ENCODE measurements around the gene PITX1. TPM values are rescaled to one million over a fixed set of nuclear protein-coding genes. Genes with fewer than 3 reads are reported as not detected.

Gene PITX1
- total RNA-seq, 1 experiment from 2014 or later = 31.0 TPM

DNA sequence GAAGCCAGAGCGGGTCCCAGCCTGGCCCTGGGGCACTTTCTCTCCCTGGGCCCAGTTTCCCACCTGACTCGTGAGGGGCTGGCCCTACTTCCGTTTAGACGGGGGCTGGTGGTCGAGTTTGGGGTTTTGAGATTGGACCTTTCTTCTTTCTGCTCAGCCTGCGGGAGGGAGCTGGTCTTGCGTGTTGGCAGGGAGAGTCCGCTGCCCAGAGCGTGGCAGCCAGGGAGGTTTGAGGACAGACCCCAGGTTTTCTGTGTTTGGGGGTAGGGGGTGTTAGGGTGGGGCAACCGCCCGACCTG, 6.0 kb upstream of the PITX1 start:
- no peak overlapping the region for H3K4me3 ChIP-seq (replicated peaks in 1 of 2; ENCODE audit: low read depth in 1 of 2, low read length in 2 of 2)
- no peak overlapping the region for H2AFZ ChIP-seq (ENCODE audit: low read depth, low read length, poor library complexity, severe bottlenecking)
- H3K4me2 ChIP-seq (ENCODE audit: low read length) = no peak overlapping the region; the same call in 1 of the 2 replicates
- H3K9me3 ChIP-seq (ENCODE audit: control insufficient read depth in 1 of 2, insufficient read depth in 1 of 2, low read depth in 1 of 2, low read length in 2 of 2) = no peaks in the 10 kb centered on the region
- H3K79me2 ChIP-seq (ENCODE audit: insufficient read depth, low read length) = no peaks in the 10 kb centered on the region
- TF ChIP-seq CEBPB (IDR thresholded peaks at IDR 0.05; ENCODE audit: low read depth) (no peak), EZH2phosphoT487 (IDR thresholded peaks at IDR 0.05; ENCODE audit: borderline replicate concordance) (no peak), MAX (IDR thresholded peaks at IDR 0.05) (no peak), TCF7L2 (IDR thresholded peaks at IDR 0.05; ENCODE audit: borderline replicate concordance, extremely low read depth, insufficient read depth, insufficient read length) (no peak), ZFX (IDR thresholded peaks at IDR 0.05) (no peak)
- no peak for ATAC-seq
- no TSS peak for BruUV-seq (replicated peaks)
- intact Hi-C loops (cut with micrococcal nuclease) = no loop called here
- no peak for DNase-seq (ENCODE audit: low read depth, low spot score)
- no peaks in the 10 kb centered on the region for H4K20me1 ChIP-seq (ENCODE audit: insufficient read depth)
- POLR2A ChIA-PET = no interaction called here
- H3K27me3 ChIP-seq (ENCODE audit: insufficient read depth, low read length) = 0 out of 2 replicates have a peak, but pooled peaks cover 2% of the 10 kb centered on the region
- H3K4me1 ChIP-seq (ENCODE audit: control insufficient read depth in 1 of 2, insufficient read depth in 2 of 2, low read length in 2 of 2) = peaks cover 5 to 30% of the 10 kb centered on the region in 2 experiments
- no peak overlapping the region for H3K9ac ChIP-seq (ENCODE audit: low read length)
- RAD21 ChIA-PET (ENCODE audit: low non-redundant PET in 1 of 2, low total read pairs in 2 of 2, uncharacterized antibody in 2 of 2, unreplicated experiment in 2 of 2) = no interaction called here
- CTCF ChIA-PET = no interaction called here
- H3K9me2 ChIP-seq (ENCODE audit: insufficient read depth) = no peaks in the 10 kb centered on the region
- no peak overlapping the region for H3K27ac ChIP-seq (ENCODE audit: low read depth, low read length)
- H3K36me3 ChIP-seq (ENCODE audit: control insufficient read depth in 1 of 2, insufficient read depth in 2 of 2, low read length in 2 of 2) = no peaks in the 10 kb centered on the region

DNA sequence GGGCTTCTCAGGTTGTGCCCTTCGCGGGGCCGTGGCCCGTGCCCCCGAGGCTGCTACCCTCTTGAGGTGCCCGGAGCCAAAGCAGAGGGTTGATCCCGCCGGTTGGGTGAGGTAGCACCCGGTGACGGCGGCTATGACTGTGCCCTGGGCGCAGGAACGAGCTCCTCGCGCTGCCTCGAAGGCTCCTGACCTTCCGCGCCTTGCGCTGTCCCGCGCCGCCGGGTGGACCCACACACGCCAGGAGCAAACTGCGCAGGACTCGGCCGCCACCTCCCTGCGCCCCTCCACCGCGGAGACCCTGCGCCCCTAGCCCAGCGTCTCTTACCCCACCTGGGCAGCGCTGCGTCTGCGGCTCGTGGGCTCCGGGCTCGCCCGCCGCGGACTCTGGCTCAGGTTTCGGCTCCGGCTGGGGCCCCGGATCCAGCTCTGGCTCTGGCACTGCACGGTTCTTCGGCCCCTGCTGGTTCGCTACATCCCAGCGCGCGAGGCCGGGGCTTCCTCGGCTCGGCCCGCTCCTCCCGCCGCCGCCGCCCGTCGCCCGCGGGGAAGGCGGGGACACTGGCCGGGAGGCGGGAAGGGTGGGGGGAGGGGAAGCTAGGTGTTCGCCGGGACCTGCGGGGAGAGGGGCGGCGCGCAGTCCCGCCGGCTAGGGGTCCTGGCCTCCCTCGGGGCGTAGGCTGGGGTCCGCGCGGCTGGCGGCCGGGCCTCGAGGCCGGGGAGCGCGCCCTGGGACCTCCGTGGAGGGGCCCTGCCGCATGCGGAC, 5.4 kb upstream of the PITX1 start:
- no peak for DNase-seq (ENCODE audit: low read depth, low spot score)
- H3K9ac ChIP-seq (ENCODE audit: low read length) = peak overlapping the region; percentile 14; the same call in 1 of the 2 replicates
- H3K4me1 ChIP-seq (ENCODE audit: control insufficient read depth in 1 of 2, insufficient read depth in 2 of 2, low read length in 2 of 2) = peaks cover 11 to 35% of the 10 kb centered on the region in 2 experiments
- H3K9me3 ChIP-seq (ENCODE audit: control insufficient read depth in 1 of 2, insufficient read depth in 1 of 2, low read depth in 1 of 2, low read length in 2 of 2) = no peaks in the 10 kb centered on the region
- H3K4me2 ChIP-seq (ENCODE audit: low read length) = peak overlapping the region; percentile 58
- ChIA-PET POLR2A (no interaction called here), CTCF (no interaction called here), RAD21 (ENCODE audit: low non-redundant PET in 1 of 2, low total read pairs in 2 of 2, uncharacterized antibody in 2 of 2, unreplicated experiment in 2 of 2) (no interaction called here)
- no peaks in the 10 kb centered on the region for H3K9me2 ChIP-seq (ENCODE audit: insufficient read depth)
- 0 out of 2 replicates have a peak, but pooled peaks cover 2% of the 10 kb centered on the region for H3K27me3 ChIP-seq (ENCODE audit: insufficient read depth, low read length)
- ATAC-seq = no peak
- no peak overlapping the region for H2AFZ ChIP-seq (ENCODE audit: low read depth, low read length, poor library complexity, severe bottlenecking)
- H3K36me3 ChIP-seq (ENCODE audit: control insufficient read depth in 1 of 2, insufficient read depth in 2 of 2, low read length in 2 of 2) = no peaks in the 10 kb centered on the region
- no peak overlapping the region; the same call in 1 of the 2 replicates for H3K27ac ChIP-seq (ENCODE audit: low read depth, low read length)
- BruUV-seq (replicated peaks) = no TSS peak
- H4K20me1 ChIP-seq (ENCODE audit: insufficient read depth) = no peaks in the 10 kb centered on the region
- no peaks in the 10 kb centered on the region for H3K79me2 ChIP-seq (ENCODE audit: insufficient read depth, low read length)
- intact Hi-C loops (cut with micrococcal nuclease) = no loop called here
- H3K4me3 ChIP-seq (replicated peaks in 1 of 2; ENCODE audit: low read depth in 1 of 2, low read length in 2 of 2) = peak overlapping the region; percentile 23 to 39
- no peak for TF ChIP-seq POLR2AphosphoS5 (IDR thresholded peaks at IDR 0.05; ENCODE audit: low read depth, low read length)
- no peak for TF ChIP-seq ZFX (IDR thresholded peaks at IDR 0.05)
- no peak for TF ChIP-seq EGR1 (IDR thresholded peaks at IDR 0.05; ENCODE audit: low read depth)
- TF ChIP-seq ZNF274 (IDR thresholded peaks at IDR 0.05; ENCODE audit: low read depth, low read length) = no peak
- no peak for TF ChIP-seq SIN3A (IDR thresholded peaks at IDR 0.05; ENCODE audit: low read depth)
- TF ChIP-seq RAD21 (IDR thresholded peaks at IDR 0.05; ENCODE audit: low read depth) = no peak
- TF ChIP-seq, protein P1, sequence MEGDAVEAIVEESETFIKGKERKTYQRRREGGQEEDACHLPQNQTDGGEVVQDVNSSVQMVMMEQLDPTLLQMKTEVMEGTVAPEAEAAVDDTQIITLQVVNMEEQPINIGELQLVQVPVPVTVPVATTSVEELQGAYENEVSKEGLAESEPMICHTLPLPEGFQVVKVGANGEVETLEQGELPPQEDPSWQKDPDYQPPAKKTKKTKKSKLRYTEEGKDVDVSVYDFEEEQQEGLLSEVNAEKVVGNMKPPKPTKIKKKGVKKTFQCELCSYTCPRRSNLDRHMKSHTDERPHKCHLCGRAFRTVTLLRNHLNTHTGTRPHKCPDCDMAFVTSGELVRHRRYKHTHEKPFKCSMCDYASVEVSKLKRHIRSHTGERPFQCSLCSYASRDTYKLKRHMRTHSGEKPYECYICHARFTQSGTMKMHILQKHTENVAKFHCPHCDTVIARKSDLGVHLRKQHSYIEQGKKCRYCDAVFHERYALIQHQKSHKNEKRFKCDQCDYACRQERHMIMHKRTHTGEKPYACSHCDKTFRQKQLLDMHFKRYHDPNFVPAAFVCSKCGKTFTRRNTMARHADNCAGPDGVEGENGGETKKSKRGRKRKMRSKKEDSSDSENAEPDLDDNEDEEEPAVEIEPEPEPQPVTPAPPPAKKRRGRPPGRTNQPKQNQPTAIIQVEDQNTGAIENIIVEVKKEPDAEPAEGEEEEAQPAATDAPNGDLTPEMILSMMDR (IDR thresholded peaks at IDR 0.05 in 2 of 3, conservative IDR thresholded peaks at IDR 0.05 in 1 of 3; ENCODE audit: borderline replicate concordance in 1 of 3, insufficient read depth in 1 of 3, low read depth in 2 of 3, low read length in 2 of 3) = no peak
- TF ChIP-seq ELF1 (IDR thresholded peaks at IDR 0.05; ENCODE audit: borderline replicate concordance, low read depth) = no peak
- TF ChIP-seq FOSL1 (IDR thresholded peaks at IDR 0.05; ENCODE audit: low read depth) = no peak
- no peak for TF ChIP-seq POLR2A (IDR thresholded peaks at IDR 0.05; ENCODE audit: borderline replicate concordance, extremely low read depth, insufficient read depth, insufficient read length)
- TF ChIP-seq, protein P2, sequence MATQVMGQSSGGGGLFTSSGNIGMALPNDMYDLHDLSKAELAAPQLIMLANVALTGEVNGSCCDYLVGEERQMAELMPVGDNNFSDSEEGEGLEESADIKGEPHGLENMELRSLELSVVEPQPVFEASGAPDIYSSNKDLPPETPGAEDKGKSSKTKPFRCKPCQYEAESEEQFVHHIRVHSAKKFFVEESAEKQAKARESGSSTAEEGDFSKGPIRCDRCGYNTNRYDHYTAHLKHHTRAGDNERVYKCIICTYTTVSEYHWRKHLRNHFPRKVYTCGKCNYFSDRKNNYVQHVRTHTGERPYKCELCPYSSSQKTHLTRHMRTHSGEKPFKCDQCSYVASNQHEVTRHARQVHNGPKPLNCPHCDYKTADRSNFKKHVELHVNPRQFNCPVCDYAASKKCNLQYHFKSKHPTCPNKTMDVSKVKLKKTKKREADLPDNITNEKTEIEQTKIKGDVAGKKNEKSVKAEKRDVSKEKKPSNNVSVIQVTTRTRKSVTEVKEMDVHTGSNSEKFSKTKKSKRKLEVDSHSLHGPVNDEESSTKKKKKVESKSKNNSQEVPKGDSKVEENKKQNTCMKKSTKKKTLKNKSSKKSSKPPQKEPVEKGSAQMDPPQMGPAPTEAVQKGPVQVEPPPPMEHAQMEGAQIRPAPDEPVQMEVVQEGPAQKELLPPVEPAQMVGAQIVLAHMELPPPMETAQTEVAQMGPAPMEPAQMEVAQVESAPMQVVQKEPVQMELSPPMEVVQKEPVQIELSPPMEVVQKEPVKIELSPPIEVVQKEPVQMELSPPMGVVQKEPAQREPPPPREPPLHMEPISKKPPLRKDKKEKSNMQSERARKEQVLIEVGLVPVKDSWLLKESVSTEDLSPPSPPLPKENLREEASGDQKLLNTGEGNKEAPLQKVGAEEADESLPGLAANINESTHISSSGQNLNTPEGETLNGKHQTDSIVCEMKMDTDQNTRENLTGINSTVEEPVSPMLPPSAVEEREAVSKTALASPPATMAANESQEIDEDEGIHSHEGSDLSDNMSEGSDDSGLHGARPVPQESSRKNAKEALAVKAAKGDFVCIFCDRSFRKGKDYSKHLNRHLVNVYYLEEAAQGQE (IDR thresholded peaks at IDR 0.05; ENCODE audit: low read depth) = no peak
- TF ChIP-seq SRF (IDR thresholded peaks at IDR 0.05; ENCODE audit: low read depth) = no peak
